Subcutaneous adipose tissue (tissue), 4 donors: Measurements from ENCODE around the gene ACOT7. TPM values are rescaled to one million over a fixed set of nuclear protein-coding genes. Genes with fewer than 3 reads are reported as not detected.

ENCODE experiments used
- CTCF ChIP-seq: fragments of 450-650 bp; IDR thresholded peaks from one replicate; pipeline ENCODE4 v1.5.1; 2016; ENCODE audit warnings: low read depth, mild to moderate bottlenecking, control low read depth, antibody characterized with exemption, moderate library complexity
- total RNA-seq, 4 donors: library from RNA; depleted of rRNA; stranded (reverse); fragments of >200 nt; gene quantifications; one replicate each; pipeline ENCODE4 v1.1.0, GENCODE V29; 2016

Gene ACOT7
- total RNA-seq, 4 donors from 2014 or later = 7.5 to 14.3 (median 9.8) TPM

GRCh38 chr1:6265151-6265550 lies 128.4 kb downstream of the ACOT7 start:
- TF ChIP-seq CTCF = no peak

- no peak for TF ChIP-seq CTCF
Measured at GRCh38 chr1:6263716-6264115, 129.9 kb downstream of the ACOT7 start.

- TF ChIP-seq CTCF = no peak
Measured at GRCh38 chr1:6262555-6263420, 130.8 kb downstream of the ACOT7 start.

GRCh38 chr1:6261615-6261995 lies 132.0 kb downstream of the ACOT7 start:
- no peak for TF ChIP-seq CTCF

GRCh38 chr1:6260961-6261614 lies 132.5 kb downstream of the ACOT7 start, which contains the start of gene GPR153:
TSS of gene GPR153 (minus strand) at chr1:6261098. CDS start at chr1:6254905, 6,193 bp downstream.
- no peak for TF ChIP-seq CTCF

GRCh38 chr1:6260433-6260934 lies 133.1 kb downstream of the ACOT7 start:
- no peak for TF ChIP-seq CTCF
